Renal pelvis (tissue), 4 donors: Measurements from ENCODE around the gene NANOS3. TPM values are rescaled to one million over a fixed set of nuclear protein-coding genes. Genes with fewer than 3 reads are reported as not detected.
"Not testable (repeated sequence)": the region's sequence is repeated elsewhere in the genome, so short reads cannot be mapped to it uniquely, and the experiment has no call there.

Source experiments
- DNase-seq: peaks from one replicate; pipeline ENCODE4 v3.0.0-alpha.2; 2013
- polyA plus RNA-seq, 3 donors: library from polyadenylated mRNA; unstranded; fragments of 120-200 nt; gene quantifications; one replicate each; pipeline ENCODE4 v1.2.1, GENCODE V29; 2013; ENCODE audit not compliant: insufficient read length in 3 of 3

The NANOS3 gene
- polyA plus RNA-seq, 3 donors: 1.6 to 2.5 (median 1.6) TPM

GRCh38 chr19:13920524-13920923, 43.6 kb downstream of the NANOS3 start:
- DNase-seq: no peak

DNA sequence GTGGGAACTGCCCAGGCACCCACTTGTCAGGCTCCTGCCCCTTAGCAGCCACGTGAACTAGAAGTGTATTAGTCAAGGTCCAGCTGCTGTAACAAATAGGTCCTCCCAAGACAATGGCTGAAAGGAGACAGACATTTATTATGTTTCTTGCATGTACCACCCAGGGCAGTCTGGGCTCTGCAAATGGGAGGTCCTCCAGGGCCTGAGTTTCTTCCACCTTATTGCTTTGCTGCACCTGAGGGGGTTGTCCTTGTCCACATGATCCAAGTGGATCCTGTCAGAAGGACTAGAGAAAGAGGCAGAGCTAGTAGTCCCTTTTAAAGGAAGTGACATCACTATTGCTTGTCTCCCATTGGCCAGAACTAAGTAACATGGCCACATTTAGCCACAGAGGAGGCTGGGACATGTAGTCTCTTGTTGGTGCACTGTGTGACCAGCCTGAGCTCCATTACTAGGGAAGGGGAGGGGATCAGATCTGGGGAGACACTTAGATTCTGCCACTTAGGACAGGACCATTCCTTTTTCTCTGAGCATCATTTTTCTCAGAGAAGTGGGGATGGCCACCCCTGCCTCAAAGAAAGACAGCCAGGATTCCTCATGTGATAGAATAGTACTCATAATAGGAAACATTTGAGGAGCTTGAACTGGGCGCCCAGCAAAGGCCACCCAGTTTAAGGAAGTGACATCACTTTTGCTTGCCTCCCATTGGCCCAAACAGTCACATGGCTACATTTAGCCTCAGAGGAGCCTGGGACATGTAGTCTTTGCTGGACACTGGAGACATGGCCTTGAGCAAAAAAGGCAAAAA, 44.2 kb downstream of the NANOS3 start:
- DNase-seq: no peak

- DNase-seq: not testable (repeated sequence)
These were observed 45.2 kb downstream of the NANOS3 start for GRCh38 chr19:13922118-13922517.

- DNase-seq: no peak
These were observed 46.5 kb downstream of the NANOS3 start for GRCh38 chr19:13923194-13923987.

GRCh38 chr19:13926010-13926409, 49.1 kb downstream of the NANOS3 start:
- no peak for DNase-seq

- DNase-seq: no peak
These were observed 49.8 kb downstream of the NANOS3 start for GRCh38 chr19:13926715-13927114.

GRCh38 chr19:13929340-13929739, 52.4 kb downstream of the NANOS3 start:
- no peak for DNase-seq

- no peak for DNase-seq
These were observed 53.0 kb downstream of the NANOS3 start for GRCh38 chr19:13929956-13930355.

Other genes with a start within 250 kb of the NANOS3 start
- 10 to 100 TPM; 30.1 to 42.9 (median 38.1) TPM for gene MRI1, start 112.6 kb upstream of the NANOS3 start, polyA plus RNA-seq
- 100 to 1,000 TPM; 110 to 146 (median 143) TPM for gene C19orf53, start 102.7 kb upstream of the NANOS3 start, polyA plus RNA-seq
- gene ZSWIM4, start 81.7 kb upstream of the NANOS3 start, polyA plus RNA-seq: 10 to 100 TPM; 10.4 to 12.1 (median 11.0) TPM
- 1 to 10 TPM; 6.3 to 9.9 (median 7.1) TPM for gene BRME1, start 29.0 kb downstream of the NANOS3 start, polyA plus RNA-seq
- gene CC2D1A, start 29.1 kb downstream of the NANOS3 start, polyA plus RNA-seq: 10 to 100 TPM; 27.6 to 37.7 (median 34.7) TPM
- gene PODNL1, start 61.3 kb downstream of the NANOS3 start, polyA plus RNA-seq: 1 to 10 TPM in 2 of 3 donors, under 1 TPM in 1; 0.97 to 1.5 (median 1.4) TPM
- gene DCAF15, start 75.4 kb downstream of the NANOS3 start, polyA plus RNA-seq: 10 to 100 TPM; 37.6 to 45.2 (median 40.6) TPM
- 10 to 100 TPM; 14.5 to 17.0 (median 15.3) TPM for gene RFX1, start 129.2 kb downstream of the NANOS3 start, polyA plus RNA-seq
- gene RLN3, start 151.0 kb downstream of the NANOS3 start, polyA plus RNA-seq: not detected
- gene IL27RA, start 154.6 kb downstream of the NANOS3 start, polyA plus RNA-seq: 1 to 10 TPM; 6.5 to 7.6 (median 6.5) TPM
- 10 to 100 TPM; 22.7 to 30.3 (median 23.0) TPM for gene PALM3, start 184.9 kb downstream of the NANOS3 start, polyA plus RNA-seq
- gene MISP3, start 195.7 kb downstream of the NANOS3 start, polyA plus RNA-seq: 1 to 10 TPM; 7.9 to 8.7 (median 8.2) TPM
- gene C19orf67, start 208.6 kb downstream of the NANOS3 start, polyA plus RNA-seq: under 1 TPM in 1 of 3 donors, not detected in 2; 0.10 TPM
- gene SAMD1, start 213.6 kb downstream of the NANOS3 start, polyA plus RNA-seq: 10 to 100 TPM; 38.3 to 61.6 (median 47.8) TPM
- gene PRKACA, start 240.6 kb downstream of the NANOS3 start, polyA plus RNA-seq: 100 to 1,000 TPM in 1 of 3 donors, 10 to 100 TPM in 2; 80.0 to 103 (median 87.6) TPM